Stomach (tissue), 4 donors: ENCODE results near the gene ANAPC7.

Source experiments
- CTCF ChIP-seq, 7 experiments: fragments of 450-650 bp in 4 of 7; fragments of 200-600 bp in 3 of 7; sonication (generic) in 3 of 7; IDR thresholded peaks; one replicate each; pipeline ENCODE4 v1.5.1; 2016 to 2019; ENCODE audit warnings: antibody characterized with exemption in 7 of 7, control low read depth in 2 of 7, mild to moderate bottlenecking in 1 of 7
- POLR2A ChIP-seq, 4 donors: fragments of 450-650 bp; IDR thresholded peaks; one replicate each; pipeline ENCODE4 v1.6.1; 2016; ENCODE audit warnings: antibody characterized with exemption in 4 of 4, control low read depth in 2 of 4, mild to moderate bottlenecking in 1 of 4, moderate library complexity in 1 of 4

GRCh38 chr12:110421159-110421661, 17.7 kb upstream of the ANAPC7 start:
- TF ChIP-seq CTCF (IDR thresholded peaks at IDR 0.05) (no peak), POLR2A (IDR thresholded peaks at IDR 0.05) (no peak)
